Measurements from ENCODE around the gene LGR4.

LGR4 gene

DNA sequence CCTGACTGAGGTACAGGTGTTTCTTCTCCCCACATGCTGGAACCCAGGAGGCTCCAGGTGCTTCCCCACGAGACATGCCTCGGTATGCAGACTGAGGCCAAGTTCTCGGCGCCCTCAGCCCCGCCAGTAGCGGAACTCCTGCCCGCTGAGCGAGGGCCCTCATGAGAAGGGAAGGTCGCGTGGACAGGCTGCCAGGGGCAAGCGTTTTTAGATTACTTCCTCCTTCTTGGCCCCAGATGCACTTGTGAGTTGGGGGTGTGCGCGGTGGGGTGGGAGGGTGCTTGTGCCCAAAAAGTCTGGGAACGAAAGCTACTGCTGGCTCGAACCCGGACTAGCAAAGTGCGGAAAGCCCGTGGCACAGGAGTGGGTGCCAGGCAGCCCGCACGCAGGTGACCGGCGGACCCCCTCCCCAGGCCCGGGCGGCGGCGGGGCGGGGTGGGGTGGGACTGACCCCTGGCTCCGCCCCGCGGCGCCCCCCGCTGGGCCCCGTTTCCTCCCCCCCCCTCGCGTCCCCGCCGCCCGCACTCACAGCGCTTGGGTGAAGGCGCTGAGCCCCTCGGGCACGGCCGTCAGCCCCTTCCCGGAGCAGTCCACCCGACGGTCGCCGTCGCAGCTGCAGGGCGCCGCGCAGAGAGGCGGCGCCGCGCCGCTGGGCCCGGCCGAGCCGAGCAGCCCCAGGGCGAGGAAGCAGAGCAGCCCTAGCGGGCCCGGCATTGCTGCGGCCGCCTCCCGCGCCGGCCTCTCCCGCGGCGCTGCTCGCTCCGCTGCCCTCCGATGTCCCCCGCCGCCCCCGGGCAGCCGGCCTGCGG lies 797 bp downstream of the LGR4 start:
- TF ChIP-seq TARDBP (IDR thresholded peaks at IDR 0.05) = no peak
- 0 out of 2 replicates have a peak, but pooled peaks have one; percentile 43 for TF ChIP-seq ARNT (IDR thresholded peaks at IDR 0.05)
- TF ChIP-seq ELF4 (IDR thresholded peaks at IDR 0.05) = no peak
- no peak for TF ChIP-seq NFRKB (IDR thresholded peaks at IDR 0.05)
- POLR2A ChIA-PET = interaction anchor here (0.9 to 1.4 kb wide), 9 partner anchors 8 to 276 kb away, joined by 3 to 8 read pairs (median 3); partner anchors contain the start of gene CCDC34
- peak; percentile 48 for DNase-seq (ENCODE audit: extremely low spot score)
- CTCF ChIA-PET = interaction anchor here (1.0 to 1.5 kb wide), 4 partner anchors 27 to 261 kb away, joined by 3 read pairs; no protein-coding TSS in a partner anchor

DNA sequence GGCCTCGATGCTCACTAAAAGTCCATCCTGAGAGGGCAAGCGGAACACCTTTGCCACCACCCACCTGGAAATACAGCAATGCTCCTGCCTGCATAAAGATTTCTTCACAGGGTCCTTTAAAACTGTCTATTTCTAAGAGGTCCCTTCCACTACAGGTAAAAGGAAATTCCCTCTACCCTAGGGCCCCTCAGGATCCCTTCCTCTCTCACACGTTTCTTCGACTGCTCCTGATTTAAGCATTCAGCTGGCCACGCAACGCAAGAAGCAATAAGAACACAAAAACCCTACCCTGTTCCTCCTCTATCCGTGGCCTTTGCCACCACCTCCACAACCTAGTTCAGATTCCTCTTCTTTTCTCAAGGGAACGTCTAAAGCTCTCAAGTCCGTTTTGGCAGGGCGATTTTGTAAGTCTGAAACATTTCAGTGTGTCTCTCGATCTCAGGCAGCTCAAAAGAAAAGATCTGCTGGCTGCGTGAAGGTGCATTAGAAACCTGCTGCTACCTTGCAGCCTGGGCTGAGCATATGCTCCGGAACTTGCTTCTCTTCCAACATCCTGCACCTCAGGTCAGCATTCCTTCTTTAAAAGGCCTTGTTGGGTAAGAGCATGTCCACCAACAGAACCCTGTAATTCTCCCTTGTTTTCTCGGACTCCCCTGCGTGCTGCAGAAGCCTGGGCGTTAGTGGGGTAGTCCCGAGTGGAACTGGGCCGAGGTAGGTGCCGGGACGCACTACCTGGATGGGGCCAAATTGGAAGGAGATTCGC lies 1.6 kb downstream of the LGR4 start:
- POLR2A ChIA-PET = interaction anchor here (0.9 kb wide), 1 partner anchor 9 kb away, joined by 3 read pairs; no protein-coding TSS in a partner anchor
- CTCF ChIA-PET = interaction anchor here (0.6 kb wide), 1 partner anchor 25 kb away, joined by 4 read pairs; no protein-coding TSS in a partner anchor
- TF ChIP-seq CTBP1 (IDR thresholded peaks at IDR 0.05; ENCODE audit: borderline replicate concordance) = no peak
- TF ChIP-seq LEF1 (IDR thresholded peaks at IDR 0.05; ENCODE audit: borderline replicate concordance) = no peak
- no peak for TF ChIP-seq ARNT (IDR thresholded peaks at IDR 0.05)
- TF ChIP-seq FOXK2 (IDR thresholded peaks at IDR 0.05) = no peak
- TF ChIP-seq, protein P1, sequence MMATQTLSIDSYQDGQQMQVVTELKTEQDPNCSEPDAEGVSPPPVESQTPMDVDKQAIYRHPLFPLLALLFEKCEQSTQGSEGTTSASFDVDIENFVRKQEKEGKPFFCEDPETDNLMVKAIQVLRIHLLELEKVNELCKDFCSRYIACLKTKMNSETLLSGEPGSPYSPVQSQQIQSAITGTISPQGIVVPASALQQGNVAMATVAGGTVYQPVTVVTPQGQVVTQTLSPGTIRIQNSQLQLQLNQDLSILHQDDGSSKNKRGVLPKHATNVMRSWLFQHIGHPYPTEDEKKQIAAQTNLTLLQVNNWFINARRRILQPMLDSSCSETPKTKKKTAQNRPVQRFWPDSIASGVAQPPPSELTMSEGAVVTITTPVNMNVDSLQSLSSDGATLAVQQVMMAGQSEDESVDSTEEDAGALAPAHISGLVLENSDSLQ (IDR thresholded peaks at IDR 0.05) = no peak
- TF ChIP-seq NFRKB (IDR thresholded peaks at IDR 0.05) = no peak
- TF ChIP-seq ZNF384 (IDR thresholded peaks at IDR 0.05) = no peak
- TF ChIP-seq ELF4 (IDR thresholded peaks at IDR 0.05) = no peak
- no peak for DNase-seq (ENCODE audit: extremely low spot score)

DNA sequence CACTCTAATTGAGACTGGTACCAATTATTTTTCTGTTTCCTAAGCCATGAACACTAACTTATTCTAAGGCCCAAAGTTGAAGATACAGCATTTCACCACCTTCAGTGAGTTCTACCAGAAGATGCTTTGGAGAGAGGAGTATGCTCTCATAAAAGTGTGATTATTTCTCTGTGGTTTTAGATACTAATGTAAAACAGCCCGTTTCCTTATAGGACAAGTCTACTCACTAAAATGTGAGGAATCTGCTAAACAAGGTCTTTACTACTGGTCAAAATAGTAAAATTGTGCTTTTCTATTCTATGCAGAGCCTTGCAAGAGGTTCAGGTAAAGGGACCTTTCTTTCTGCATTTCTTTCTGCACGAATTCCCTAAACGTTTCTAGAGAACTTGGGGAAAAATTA lies 2.4 kb downstream of the LGR4 start:
- POLR2A ChIA-PET = no interaction called here
- no peak for DNase-seq (ENCODE audit: extremely low spot score)

DNA sequence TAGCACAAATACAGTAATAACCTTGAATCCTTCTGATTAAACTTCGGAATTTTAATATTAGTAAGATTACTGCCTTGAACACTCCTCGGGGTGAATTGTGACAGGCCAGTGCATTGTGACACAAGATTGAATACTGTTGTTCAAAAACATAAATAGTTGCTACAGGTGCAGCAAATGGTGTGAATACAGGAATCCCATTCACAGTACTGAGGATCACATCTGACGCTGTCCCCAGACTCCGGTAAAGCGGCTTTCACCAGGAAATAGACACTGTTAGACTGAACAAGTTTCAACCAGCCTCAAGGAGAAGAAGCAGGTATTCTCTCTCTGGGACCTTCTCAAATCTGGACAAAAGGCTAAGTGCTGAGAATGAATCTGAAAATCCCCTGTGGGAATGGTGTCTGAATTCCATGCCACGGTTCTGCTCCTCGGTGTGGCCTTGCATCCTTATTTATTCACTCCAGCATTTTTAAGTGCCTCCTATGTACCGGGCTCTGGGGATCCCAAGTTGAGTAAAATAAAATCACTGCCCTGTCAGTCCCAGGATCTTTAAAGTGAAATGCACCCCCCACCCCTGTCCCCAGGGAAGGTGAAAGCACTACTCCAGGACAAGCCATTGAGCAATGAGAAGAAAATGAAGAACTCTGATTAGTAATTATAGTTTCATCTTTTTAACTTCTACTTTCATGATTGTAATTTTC lies 3.4 kb downstream of the LGR4 start:
- TF ChIP-seq BHLHE40 (IDR thresholded peaks at IDR 0.05; ENCODE audit: borderline replicate concordance) = no peak
- no peak for TF ChIP-seq ELF4 (IDR thresholded peaks at IDR 0.05)
- no peak for TF ChIP-seq SUZ12 (IDR thresholded peaks at IDR 0.05)
- TF ChIP-seq, protein P1 (IDR thresholded peaks at IDR 0.05) = no peak
- no peak for TF ChIP-seq ZNF384 (IDR thresholded peaks at IDR 0.05)
- no peak for TF ChIP-seq HDGF (IDR thresholded peaks at IDR 0.05; ENCODE audit: borderline replicate concordance)
- no peak for TF ChIP-seq TARDBP (IDR thresholded peaks at IDR 0.05)
- TF ChIP-seq FOXA1 (IDR thresholded peaks at IDR 0.05) = no peak
- ChIA-PET CTCF (interaction anchor here (0.5 kb wide), 1 partner anchor 8 kb away, joined by 4 read pairs; no protein-coding TSS in a partner anchor), POLR2A (no interaction called here)
- DNase-seq (ENCODE audit: extremely low spot score) = no peak

More for the DNA sequence above, 2.4 kb downstream of the LGR4 start:
- CTCF ChIA-PET = no interaction called here
- TF ChIP-seq LEF1 (IDR thresholded peaks at IDR 0.05; ENCODE audit: borderline replicate concordance) (no peak), BHLHE40 (IDR thresholded peaks at IDR 0.05; ENCODE audit: borderline replicate concordance) (no peak), HDGF (IDR thresholded peaks at IDR 0.05; ENCODE audit: borderline replicate concordance) (no peak), TARDBP (IDR thresholded peaks at IDR 0.05) (no peak), FOXA1 (IDR thresholded peaks at IDR 0.05) (no peak), FOXK2 (IDR thresholded peaks at IDR 0.05) (no peak), CTBP1 (IDR thresholded peaks at IDR 0.05; ENCODE audit: borderline replicate concordance) (no peak), ZNF384 (IDR thresholded peaks at IDR 0.05) (no peak), ARNT (IDR thresholded peaks at IDR 0.05) (no peak), ELF4 (IDR thresholded peaks at IDR 0.05) (no peak), NFRKB (IDR thresholded peaks at IDR 0.05) (no peak), L3MBTL2 (conservative IDR thresholded peaks at IDR 0.05) (no peak), SUZ12 (IDR thresholded peaks at IDR 0.05) (no peak), FOXM1 (IDR thresholded peaks at IDR 0.05; ENCODE audit: borderline replicate concordance) (no peak), SP1 (IDR thresholded peaks at IDR 0.05) (no peak)
- TF ChIP-seq, protein P1 (IDR thresholded peaks at IDR 0.05) = no peak

DNA sequence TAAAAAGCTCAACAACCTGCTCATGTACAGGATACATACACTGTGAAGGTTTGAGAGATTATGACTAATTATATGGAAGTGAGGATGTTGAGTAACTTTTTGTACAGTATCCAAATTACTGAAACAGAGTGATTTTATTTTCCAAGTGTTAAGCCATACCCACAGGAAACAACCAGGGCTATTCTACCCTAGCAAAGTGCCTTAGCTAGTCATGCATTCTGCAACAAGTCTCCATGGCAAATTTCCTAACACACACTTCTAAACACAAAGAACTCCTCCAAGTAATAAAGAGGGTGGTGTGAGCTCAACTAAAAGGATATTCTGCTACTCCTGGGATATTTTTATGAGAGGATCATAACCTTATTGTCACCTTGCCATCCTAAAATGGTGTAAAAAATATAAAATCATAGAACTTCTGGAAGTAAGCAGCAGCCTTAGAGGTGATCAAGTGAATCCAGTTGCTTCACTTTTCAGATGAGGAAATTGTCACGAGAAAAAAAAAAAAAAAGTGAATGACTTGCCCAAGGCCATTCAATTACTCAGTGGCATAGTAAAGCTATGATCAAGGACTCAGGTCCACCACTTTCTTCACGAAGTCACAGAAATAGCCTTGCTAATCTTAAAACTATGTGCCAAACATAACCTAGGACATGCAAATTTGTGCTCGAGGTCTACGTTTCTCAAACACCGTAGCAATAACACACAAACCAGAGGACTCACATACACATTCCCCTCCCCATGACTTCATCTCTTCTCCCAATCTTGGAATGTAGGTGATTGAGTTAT lies 4.2 kb downstream of the LGR4 start:
- no peak for DNase-seq (ENCODE audit: extremely low spot score)
- ChIA-PET CTCF (interaction anchor here (1.2 kb wide), 1 partner anchor 172 kb away, joined by 3 read pairs; no protein-coding TSS in a partner anchor), POLR2A (no interaction called here)
- TF ChIP-seq, protein P1 (IDR thresholded peaks at IDR 0.05) = no peak
- peak; percentile 48; the same call in 1 of the 2 replicates for TF ChIP-seq ZNF384 (IDR thresholded peaks at IDR 0.05)

Measured in HEK293T (cell line).